Uterus (tissue), 2 donors: ENCODE results near the gene WDSUB1.

Experiments used
- CTCF ChIP-seq, 4 experiments: fragments of 200-600 bp in 2 of 4; fragments of 450-650 bp in 2 of 4; sonication (generic) in 2 of 4; IDR thresholded peaks; one replicate each; pipeline ENCODE4 v1.5.1; 2016 to 2019; ENCODE audit warnings: antibody characterized with exemption in 4 of 4, mild to moderate bottlenecking in 2 of 4, moderate library complexity in 1 of 4
- POLR2A ChIP-seq, 2 donors: fragments of 450-650 bp; IDR thresholded peaks; one replicate each; pipeline ENCODE4 v1.6.1; 2016; ENCODE audit warnings: antibody characterized with exemption in 2 of 2, mild to moderate bottlenecking in 1 of 2, moderate library complexity in 1 of 2

GRCh38 chr2:159270744-159271379 lies 15.6 kb downstream of the WDSUB1 start:
- TF ChIP-seq POLR2A (IDR thresholded peaks at IDR 0.05) = no peak
- TF ChIP-seq CTCF (IDR thresholded peaks at IDR 0.05) = no peak
